Suprapubic skin (tissue), 4 donors: ENCODE data around the gene LRP1B.

Experiments
- CTCF ChIP-seq, 2 donors: fragments of 200-600 bp in 1 of 2; fragments of 450-650 bp in 1 of 2; sonication (generic) in 1 of 2; IDR thresholded peaks; one replicate each; pipeline ENCODE4 v1.5.1; 2016 to 2019; ENCODE audit warnings: antibody characterized with exemption in 2 of 2, mild to moderate bottlenecking in 1 of 2, moderate library complexity in 1 of 2
- EP300 ChIP-seq: sonication (generic); formaldehyde crosslinking; IDR thresholded peaks from one replicate; pipeline ENCODE4 v1.6.1; 2017; ENCODE audit warnings: antibody characterized with exemption
- POLR2A ChIP-seq, 2 donors: fragments of 450-650 bp; IDR thresholded peaks; one replicate each; pipeline ENCODE4 v1.6.1; 2017; ENCODE audit warnings: antibody characterized with exemption in 2 of 2, mild to moderate bottlenecking in 2 of 2, moderate library complexity in 2 of 2
- POLR2AphosphoS5 ChIP-seq, 3 donors: sonication (generic); formaldehyde crosslinking; IDR thresholded peaks; one replicate each; pipeline ENCODE4 v1.6.1; 2017; ENCODE audit warnings: antibody characterized with exemption in 3 of 3

- no peak for TF ChIP-seq CTCF (IDR thresholded peaks at IDR 0.05)
- TF ChIP-seq POLR2A (IDR thresholded peaks at IDR 0.05) = no peak
- TF ChIP-seq EP300 = no peak
- no peak for TF ChIP-seq POLR2AphosphoS5 (IDR thresholded peaks at IDR 0.05)
Observed at GRCh38 chr2:141709756-141710155, 421.1 kb downstream of the LRP1B start.
